ENCODE results near the gene BAZ2A. TPM values are rescaled to one million over a fixed set of nuclear protein-coding genes. Genes with fewer than 3 reads are reported as not detected.

BAZ2A gene
- total RNA-seq, 1 donor from 2014 or later = 71.2 TPM

- Mint-ChIP-seq H3K27ac (ENCODE audit: unreplicated experiment) (no peak overlapping the region), H3K4me1 (ENCODE audit: low read depth) (peaks cover 6% of the 10 kb centered on the region), H3K36me3 (ENCODE audit: low read depth) (peaks cover 62% of the 10 kb centered on the region), H3K27me3 (ENCODE audit: low read depth) (no peaks in the 10 kb centered on the region), H3K4me3 (ENCODE audit: unreplicated experiment) (no peak overlapping the region), H3K9me3 (ENCODE audit: low read depth) (no peaks in the 10 kb centered on the region)
- no peak for DNase-seq (ENCODE audit: low spot score)
- peak; percentile 30 for TF ChIP-seq CTCF (IDR thresholded peaks at IDR 0.05)
These were observed 28.6 kb downstream of the BAZ2A start for GRCh38 chr12:56601503-56601902.

- no peaks in the 10 kb centered on the region for H3K9me3 Mint-ChIP-seq (ENCODE audit: low read depth)
- DNase-seq (ENCODE audit: low spot score) = no peak
- peaks cover 59% of the 10 kb centered on the region for H3K36me3 Mint-ChIP-seq (ENCODE audit: low read depth)
- H3K27ac Mint-ChIP-seq (ENCODE audit: unreplicated experiment) = no peak overlapping the region
- no peak overlapping the region for H3K4me3 Mint-ChIP-seq (ENCODE audit: unreplicated experiment)
- no peak for TF ChIP-seq CTCF (IDR thresholded peaks at IDR 0.05)
- peaks cover 6% of the 10 kb centered on the region for H3K4me1 Mint-ChIP-seq (ENCODE audit: low read depth)
- H3K27me3 Mint-ChIP-seq (ENCODE audit: low read depth) = no peaks in the 10 kb centered on the region
These were observed 29.4 kb downstream of the BAZ2A start for GRCh38 chr12:56600753-56601152.

GRCh38 chr12:56599797-56600196, 30.3 kb downstream of the BAZ2A start:
- no peak for DNase-seq (ENCODE audit: low spot score)
- Mint-ChIP-seq H3K4me3 (ENCODE audit: unreplicated experiment) (no peak overlapping the region), H3K9me3 (ENCODE audit: low read depth) (no peaks in the 10 kb centered on the region), H3K4me1 (ENCODE audit: low read depth) (peaks cover 15% of the 10 kb centered on the region), H3K27ac (ENCODE audit: unreplicated experiment) (no peak overlapping the region), H3K27me3 (ENCODE audit: low read depth) (no peaks in the 10 kb centered on the region), H3K36me3 (ENCODE audit: low read depth) (peaks cover 56% of the 10 kb centered on the region)
- TF ChIP-seq CTCF (IDR thresholded peaks at IDR 0.05) = no peak

GRCh38 chr12:56599041-56599440, 31.1 kb downstream of the BAZ2A start:
- no peak overlapping the region for H3K4me3 Mint-ChIP-seq (ENCODE audit: unreplicated experiment)
- H3K9me3 Mint-ChIP-seq (ENCODE audit: low read depth) = no peaks in the 10 kb centered on the region
- peak overlapping the region; percentile 5 for H3K27ac Mint-ChIP-seq (ENCODE audit: unreplicated experiment)
- peaks cover 49% of the 10 kb centered on the region for H3K36me3 Mint-ChIP-seq (ENCODE audit: low read depth)
- DNase-seq (ENCODE audit: low spot score) = no peak
- no peak for TF ChIP-seq CTCF (IDR thresholded peaks at IDR 0.05)
- H3K4me1 Mint-ChIP-seq (ENCODE audit: low read depth) = peaks cover 23% of the 10 kb centered on the region
- H3K27me3 Mint-ChIP-seq (ENCODE audit: low read depth) = no peaks in the 10 kb centered on the region

GRCh38 chr12:56596815-56597214, 33.3 kb downstream of the BAZ2A start:
- peaks cover 37% of the 10 kb centered on the region for H3K4me1 Mint-ChIP-seq (ENCODE audit: low read depth)
- no peak for DNase-seq (ENCODE audit: low spot score)
- H3K27me3 Mint-ChIP-seq (ENCODE audit: low read depth) = no peaks in the 10 kb centered on the region
- peak overlapping the region; percentile 83 for H3K27ac Mint-ChIP-seq (ENCODE audit: unreplicated experiment)
- TF ChIP-seq CTCF (IDR thresholded peaks at IDR 0.05) = no peak
- no peaks in the 10 kb centered on the region for H3K9me3 Mint-ChIP-seq (ENCODE audit: low read depth)
- H3K4me3 Mint-ChIP-seq (ENCODE audit: unreplicated experiment) = no peak overlapping the region
- H3K36me3 Mint-ChIP-seq (ENCODE audit: low read depth) = peaks cover 36% of the 10 kb centered on the region
